OCI-LY7 (cell line): ENCODE results near the gene PCYT1A.

Experiments used
- EZH2phosphoT487 ChIP-seq: fragments of 200-600 bp; sonication (generic); IDR thresholded peaks from 2 replicates; pipeline ENCODE4 v1.6.1; 2018; ENCODE audit warnings: low read depth, borderline replicate concordance, mild to moderate bottlenecking, mixed run types, antibody characterized with exemption, low read length, moderate library complexity, mixed read lengths
- TF ChIP-seq, protein P1 (sequence below): fragments of 200-600 bp; sonication (generic); conservative IDR thresholded peaks from 2 replicates; pipeline ENCODE4 v1.5.1; 2014; ENCODE audit warnings: mild to moderate bottlenecking, antibody characterized with exemption, low read length, moderate library complexity, mixed read lengths

DNA sequence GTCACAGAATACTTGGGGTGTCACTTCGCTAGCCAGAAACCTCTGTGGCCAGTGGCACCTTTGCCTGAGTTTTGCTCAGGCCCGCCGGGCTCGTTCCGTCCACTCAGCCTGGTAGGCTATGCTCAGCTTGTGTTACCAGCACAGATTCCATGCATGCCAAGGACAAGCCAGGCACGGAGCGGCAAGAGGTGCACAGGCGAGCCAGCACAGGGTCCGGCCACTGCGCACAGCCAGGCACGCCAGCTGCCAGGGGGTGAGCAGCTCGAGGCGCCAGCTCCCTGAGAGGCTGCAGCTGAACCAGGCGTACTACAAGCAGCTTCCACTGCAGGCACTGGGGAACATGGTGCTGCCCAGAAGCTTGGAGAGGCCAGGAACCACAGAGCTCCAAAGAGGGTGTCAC is 14.7 kb downstream of the PCYT1A start:
- TF ChIP-seq, protein P1, sequence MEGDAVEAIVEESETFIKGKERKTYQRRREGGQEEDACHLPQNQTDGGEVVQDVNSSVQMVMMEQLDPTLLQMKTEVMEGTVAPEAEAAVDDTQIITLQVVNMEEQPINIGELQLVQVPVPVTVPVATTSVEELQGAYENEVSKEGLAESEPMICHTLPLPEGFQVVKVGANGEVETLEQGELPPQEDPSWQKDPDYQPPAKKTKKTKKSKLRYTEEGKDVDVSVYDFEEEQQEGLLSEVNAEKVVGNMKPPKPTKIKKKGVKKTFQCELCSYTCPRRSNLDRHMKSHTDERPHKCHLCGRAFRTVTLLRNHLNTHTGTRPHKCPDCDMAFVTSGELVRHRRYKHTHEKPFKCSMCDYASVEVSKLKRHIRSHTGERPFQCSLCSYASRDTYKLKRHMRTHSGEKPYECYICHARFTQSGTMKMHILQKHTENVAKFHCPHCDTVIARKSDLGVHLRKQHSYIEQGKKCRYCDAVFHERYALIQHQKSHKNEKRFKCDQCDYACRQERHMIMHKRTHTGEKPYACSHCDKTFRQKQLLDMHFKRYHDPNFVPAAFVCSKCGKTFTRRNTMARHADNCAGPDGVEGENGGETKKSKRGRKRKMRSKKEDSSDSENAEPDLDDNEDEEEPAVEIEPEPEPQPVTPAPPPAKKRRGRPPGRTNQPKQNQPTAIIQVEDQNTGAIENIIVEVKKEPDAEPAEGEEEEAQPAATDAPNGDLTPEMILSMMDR: no peak
- TF ChIP-seq EZH2phosphoT487: no peak
